ENCODE measurements around the gene CAPN9.

CAPN9 gene

GRCh38 chr1:230790026-230790425, 42.8 kb downstream of the CAPN9 start:
- Histone ChIP-seq H3K27ac (no peak overlapping the region), H3K4me3 (ENCODE audit: low read depth in 1 of 2, low read length in 1 of 2) (no peak overlapping the region), H3K9me3 (no peaks in the 10 kb centered on the region), H3K4me1 (ENCODE audit: control insufficient read depth in 1 of 2, insufficient read depth in 1 of 2, low read depth in 1 of 2, low read length in 1 of 2) (no peaks in the 10 kb centered on the region), H3K27me3 (peaks cover 33% of the 10 kb centered on the region), H3K36me3 (no peaks in the 10 kb centered on the region)
- TF ChIP-seq CTCF (IDR thresholded peaks at IDR 0.05) = no peak

- no peak for TF ChIP-seq CTCF (IDR thresholded peaks at IDR 0.05)
- no peak overlapping the region for H3K27ac ChIP-seq
These were observed 44.9 kb downstream of the CAPN9 start for GRCh38 chr1:230791986-230792564.

GRCh38 chr1:230792691-230793462, 45.7 kb downstream of the CAPN9 start:
- Histone ChIP-seq H3K4me1 (ENCODE audit: control insufficient read depth in 1 of 2, insufficient read depth in 1 of 2, low read depth in 1 of 2, low read length in 1 of 2) (no peaks in the 10 kb centered on the region), H3K27ac (no peak overlapping the region), H3K36me3 (no peaks in the 10 kb centered on the region), H3K4me3 (ENCODE audit: low read depth in 1 of 2, low read length in 1 of 2) (no peak overlapping the region), H3K9me3 (no peaks in the 10 kb centered on the region), H3K27me3 (peaks cover 41% of the 10 kb centered on the region)
- no peak for TF ChIP-seq CTCF (IDR thresholded peaks at IDR 0.05)

More at GRCh38 chr1:230791986-230792564, 44.9 kb downstream of the CAPN9 start:
- H3K9me3 ChIP-seq = no peaks in the 10 kb centered on the region
- H3K4me1 ChIP-seq (ENCODE audit: control insufficient read depth in 1 of 2, insufficient read depth in 1 of 2, low read depth in 1 of 2, low read length in 1 of 2) = no peaks in the 10 kb centered on the region
- H3K27me3 ChIP-seq = peaks cover 34% of the 10 kb centered on the region
- no peaks in the 10 kb centered on the region for H3K36me3 ChIP-seq
- no peak overlapping the region for H3K4me3 ChIP-seq (ENCODE audit: low read depth in 1 of 2, low read length in 1 of 2)

- no peak for TF ChIP-seq CTCF (IDR thresholded peaks at IDR 0.05)
- Histone ChIP-seq H3K4me3 (ENCODE audit: low read depth in 1 of 2, low read length in 1 of 2) (no peak overlapping the region), H3K27ac (no peak overlapping the region), H3K9me3 (no peaks in the 10 kb centered on the region), H3K27me3 (peaks cover 46% of the 10 kb centered on the region), H3K36me3 (no peaks in the 10 kb centered on the region), H3K4me1 (ENCODE audit: control insufficient read depth in 1 of 2, insufficient read depth in 1 of 2, low read depth in 1 of 2, low read length in 1 of 2) (no peaks in the 10 kb centered on the region)
These were observed 46.2 kb downstream of the CAPN9 start for GRCh38 chr1:230793463-230793745.

- Histone ChIP-seq H3K36me3 (no peaks in the 10 kb centered on the region), H3K27ac (no peak overlapping the region)
These were observed 47.2 kb downstream of the CAPN9 start for GRCh38 chr1:230794431-230794830.

More at GRCh38 chr1:230794431-230794830, 47.2 kb downstream of the CAPN9 start:
- Histone ChIP-seq H3K9me3 (no peaks in the 10 kb centered on the region), H3K27me3 (peaks cover 49% of the 10 kb centered on the region), H3K4me1 (ENCODE audit: control insufficient read depth in 1 of 2, insufficient read depth in 1 of 2, low read depth in 1 of 2, low read length in 1 of 2) (no peaks in the 10 kb centered on the region), H3K4me3 (ENCODE audit: low read depth in 1 of 2, low read length in 1 of 2) (no peak overlapping the region)
- TF ChIP-seq CTCF (IDR thresholded peaks at IDR 0.05) = no peak

Measured in neutrophil (primary cell).